Activated CD4-positive, alpha-beta T cell treated with anti-CD3 and anti-CD28 coated beads, Interleukin-2, amount 10 ng/mL, durations not matched to agents 7 days and 5 days (primary cell): Measurements from ENCODE around the gene TRIM6. TPM values are rescaled to one million over a fixed set of nuclear protein-coding genes. Genes with fewer than 3 reads are reported as not detected.

Source experiments
- CTCF ChIA-PET: fragments of 350-600 bp; sonication (Branson Sonifier 250); formaldehyde crosslinking; loops from one replicate; lab custom pipeline; 2021; ENCODE audit warnings: antibody characterized with exemption; lab: Charles Lee
- POLR2A ChIA-PET: fragments of 350-600 bp; sonication (Branson Sonifier 250); formaldehyde crosslinking; loops from one replicate; lab custom pipeline; 2021; ENCODE audit warnings: antibody characterized with exemption; lab: Charles Lee
- DNase-seq: peaks from one replicate; pipeline ENCODE4 v3.0.0-alpha.2; 2020
- H3K27ac Mint-ChIP-seq: one replicate; pipeline ENCODE4 v1.8.0; 2021; ENCODE audit warnings: mild to moderate bottlenecking, moderate library complexity, mixed read lengths
- H3K27me3 Mint-ChIP-seq: one replicate; pipeline ENCODE4 v1.8.0; 2021; ENCODE audit warnings: mixed read lengths
- H3K36me3 Mint-ChIP-seq: one replicate; pipeline ENCODE4 v1.8.0; 2021; ENCODE audit warnings: low read depth, mixed read lengths
- H3K4me1 Mint-ChIP-seq: one replicate; pipeline ENCODE4 v1.8.0; 2021; ENCODE audit warnings: mixed read lengths
- H3K4me3 Mint-ChIP-seq: one replicate; pipeline ENCODE4 v1.8.0; 2021; ENCODE audit warnings: mild to moderate bottlenecking, moderate library complexity, mixed read lengths
- H3K9me3 Mint-ChIP-seq: one replicate; pipeline ENCODE4 v1.8.0; 2021; ENCODE audit warnings: mixed read lengths
- total RNA-seq, 2 experiments: library from RNA; stranded (reverse); gene quantifications; one replicate each; pipeline ENCODE4 v1.2.3, GENCODE V29; 2021

Gene TRIM6
- total RNA-seq, 2 experiments from 2014 or later, result 0.07 to 0.37 TPM

DNA sequence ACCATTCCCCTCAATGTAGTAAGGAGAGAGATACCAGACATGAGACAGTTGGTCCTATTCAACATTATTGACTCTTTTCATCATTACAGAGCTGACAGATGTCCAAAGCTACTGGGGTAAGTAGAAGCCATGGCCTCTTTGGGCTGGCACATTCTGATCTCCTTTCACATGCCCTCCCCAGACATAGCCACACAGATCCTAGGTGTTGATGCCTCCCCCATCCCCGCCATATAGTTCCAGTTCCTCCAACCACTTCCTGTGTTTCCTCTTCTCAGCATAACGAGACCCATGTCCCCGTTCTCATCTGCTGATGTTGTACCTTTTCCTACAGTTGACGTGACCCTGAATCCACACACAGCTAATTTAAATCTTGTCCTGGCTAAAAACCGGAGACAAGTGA lies 14.0 kb downstream of the TRIM6 start:
- Mint-ChIP-seq H3K4me3 (no peak overlapping the region), H3K27me3 (no peaks in the 10 kb centered on the region), H3K9me3 (no peaks in the 10 kb centered on the region), H3K36me3 (no peaks in the 10 kb centered on the region), H3K27ac (no peak overlapping the region), H3K4me1 (peaks cover 15% of the 10 kb centered on the region)
- no peak for DNase-seq
- ChIA-PET POLR2A (no interaction called here), CTCF (interaction anchor here (2.0 kb wide), 1 partner anchor 11 kb away, joined by 5 read pairs; no protein-coding TSS in a partner anchor)

DNA sequence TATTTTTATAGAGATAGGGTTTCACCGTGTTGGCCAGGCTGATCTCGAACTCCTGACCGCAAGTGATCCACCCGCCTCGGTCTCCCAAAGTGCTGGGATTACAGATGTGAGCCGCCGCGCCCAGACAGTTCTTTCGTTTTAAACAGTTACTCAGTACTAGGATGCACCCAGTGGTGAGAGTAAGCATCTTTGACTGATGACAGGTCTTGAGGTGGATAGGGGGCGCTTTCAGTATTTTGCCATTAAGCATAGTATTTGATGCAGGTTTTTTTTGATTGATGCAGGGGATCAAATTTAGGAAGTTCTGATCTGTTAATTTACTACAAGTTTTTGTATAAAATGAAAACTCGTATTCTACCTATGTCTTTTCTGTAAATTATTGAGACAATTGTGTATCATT lies 15.2 kb downstream of the TRIM6 start:
- H3K27ac Mint-ChIP-seq, result no peak overlapping the region
- no peak for DNase-seq
- ChIA-PET CTCF (interaction anchor here (1.3 to 2.0 kb wide), 2 partner anchors 8 to 9 kb away, joined by 3 to 5 read pairs; no protein-coding TSS in a partner anchor), POLR2A (no interaction called here)
- H3K9me3 Mint-ChIP-seq, result no peaks in the 10 kb centered on the region
- H3K27me3 Mint-ChIP-seq, result no peaks in the 10 kb centered on the region
- peaks cover 15% of the 10 kb centered on the region for H3K4me1 Mint-ChIP-seq
- H3K4me3 Mint-ChIP-seq, result no peak overlapping the region
- H3K36me3 Mint-ChIP-seq, result no peaks in the 10 kb centered on the region

DNA sequence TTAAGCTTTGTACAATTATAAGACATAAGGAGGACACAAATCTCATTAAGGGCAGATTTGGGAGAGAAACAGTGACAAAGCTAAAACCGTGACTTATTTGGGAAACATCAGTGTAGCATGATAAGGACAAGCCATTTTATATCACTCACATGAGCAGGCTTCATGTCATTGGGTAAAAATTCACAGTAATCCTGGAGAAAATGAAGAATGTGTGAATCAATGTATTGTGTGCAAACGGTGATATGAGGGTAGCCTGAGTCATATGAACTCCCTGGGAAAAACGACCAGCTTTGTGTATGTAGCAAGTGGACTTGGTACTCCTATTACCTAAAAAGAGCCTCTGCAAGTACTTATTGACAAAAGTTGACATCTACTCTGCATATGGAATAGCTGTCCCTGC lies 22.4 kb downstream of the TRIM6 start:
- ChIA-PET POLR2A (no interaction called here), CTCF (no interaction called here)
- Mint-ChIP-seq H3K27me3 (no peaks in the 10 kb centered on the region), H3K9me3 (no peaks in the 10 kb centered on the region), H3K36me3 (peaks cover 4% of the 10 kb centered on the region), H3K4me1 (peaks cover 5% of the 10 kb centered on the region), H3K27ac (no peak overlapping the region), H3K4me3 (no peak overlapping the region)
- DNase-seq, result no peak

DNA sequence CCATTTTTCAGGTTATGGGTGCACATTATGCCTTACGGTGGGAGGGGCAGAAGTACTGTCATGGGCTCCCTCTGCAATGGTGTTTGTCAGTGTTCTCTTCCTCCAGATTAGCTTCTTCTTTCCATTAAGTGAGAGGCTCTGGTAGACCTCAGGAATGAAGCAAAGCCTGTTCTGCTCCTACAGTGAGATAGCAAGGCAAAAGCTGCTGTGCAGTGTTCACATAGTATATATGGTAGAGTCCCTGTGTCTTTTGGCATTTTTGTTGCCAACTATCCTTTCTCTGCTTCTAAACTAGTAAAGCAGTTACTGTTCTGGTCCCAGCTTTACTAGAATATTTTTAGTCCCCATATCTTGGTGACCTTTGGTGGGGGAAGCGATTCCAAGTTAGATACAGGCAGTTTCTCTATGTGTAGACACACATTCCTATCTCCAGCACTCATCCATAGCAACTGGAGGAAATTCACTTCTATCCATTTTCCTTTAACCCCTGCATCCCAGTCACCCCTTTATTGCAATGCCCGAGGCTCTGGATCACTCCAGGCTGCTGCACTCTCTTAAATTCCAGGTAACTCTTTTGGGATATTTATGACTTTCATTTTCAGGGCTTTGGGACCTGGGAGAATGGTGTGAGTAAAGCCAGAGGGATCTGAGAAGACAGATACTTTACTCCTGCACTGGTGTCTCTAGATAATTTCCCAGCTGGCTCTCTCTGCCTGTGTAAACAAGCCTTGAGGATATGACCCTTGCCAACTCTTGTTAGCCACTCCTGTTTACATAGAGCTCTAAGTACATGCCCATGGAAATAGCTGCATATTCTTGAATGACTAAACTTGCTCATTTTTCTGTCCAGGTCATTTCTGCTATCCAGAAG lies 24.4 kb downstream of the TRIM6 start:
- no peaks in the 10 kb centered on the region for H3K9me3 Mint-ChIP-seq
- POLR2A ChIA-PET, result no interaction called here
- CTCF ChIA-PET, result interaction anchor here (1.5 kb wide), 2 partner anchors 10 to 21 kb away, joined by 3 to 5 read pairs; no protein-coding TSS in a partner anchor
- peaks cover 11% of the 10 kb centered on the region for H3K36me3 Mint-ChIP-seq
- peaks cover 18% of the 10 kb centered on the region for H3K4me1 Mint-ChIP-seq
- no peak for DNase-seq
- no peaks in the 10 kb centered on the region for H3K27me3 Mint-ChIP-seq
- H3K4me3 Mint-ChIP-seq, result no peak overlapping the region
- H3K27ac Mint-ChIP-seq, result no peak overlapping the region

DNA sequence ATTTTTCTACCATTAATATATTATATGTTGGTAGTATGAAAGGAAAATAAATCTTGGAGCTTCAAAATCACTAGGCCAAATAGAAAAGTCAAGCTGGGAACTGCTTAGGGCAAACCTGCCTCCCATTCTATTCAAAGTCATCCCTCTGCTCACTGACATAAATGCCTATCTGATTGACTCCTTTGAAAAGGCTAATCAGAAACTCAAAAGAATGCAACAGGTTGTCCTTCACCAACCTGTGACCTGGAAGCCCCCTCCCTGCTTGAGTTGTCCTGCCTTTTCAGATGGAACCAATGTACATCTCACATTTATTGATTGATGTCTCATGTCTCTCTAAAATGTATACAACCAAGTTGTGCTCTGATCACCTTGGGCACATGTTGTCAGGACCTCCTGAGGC lies 25.1 kb downstream of the TRIM6 start:
- CTCF ChIA-PET, result interaction anchor here (1.5 kb wide), 2 partner anchors 10 to 21 kb away, joined by 3 to 5 read pairs; no protein-coding TSS in a partner anchor

DNA sequence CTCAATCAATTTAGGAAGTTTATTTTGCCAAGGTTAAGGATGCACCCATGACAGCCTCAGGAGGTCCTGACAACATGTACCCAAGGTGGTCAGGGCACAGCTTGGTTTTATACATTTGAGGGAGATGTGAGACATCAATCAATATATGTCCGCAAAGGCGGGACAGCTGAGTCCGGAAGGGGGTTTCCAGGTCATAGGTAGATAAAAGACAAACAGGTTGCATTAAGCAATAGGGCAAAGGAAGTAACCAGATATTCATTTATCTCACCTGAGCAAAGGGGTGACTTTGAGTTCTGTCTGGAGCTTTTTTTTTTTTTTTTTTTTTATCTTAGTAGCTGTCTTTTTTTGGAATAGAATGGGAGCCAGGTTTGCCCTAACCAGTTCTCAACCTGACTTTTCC lies 26.4 kb downstream of the TRIM6 start:
- POLR2A ChIA-PET, result interaction anchor here (0.7 kb wide), 1 partner anchor 49 kb away, joined by 3 read pairs; no protein-coding TSS in a partner anchor
- CTCF ChIA-PET, result interaction anchor here (0.6 kb wide), 1 partner anchor 276 kb away, joined by 3 read pairs; no protein-coding TSS in a partner anchor
- H3K36me3 Mint-ChIP-seq, result peaks cover 26% of the 10 kb centered on the region
- peaks cover 36% of the 10 kb centered on the region for H3K4me1 Mint-ChIP-seq
- H3K9me3 Mint-ChIP-seq, result peaks cover 2% of the 10 kb centered on the region
- DNase-seq, result no peak
- H3K27ac Mint-ChIP-seq, result peak overlapping the region; percentile 60
- H3K4me3 Mint-ChIP-seq, result peak overlapping the region; percentile 33
- H3K27me3 Mint-ChIP-seq, result no peaks in the 10 kb centered on the region

More for the DNA sequence above, 25.1 kb downstream of the TRIM6 start:
- Mint-ChIP-seq H3K4me1 (peaks cover 25% of the 10 kb centered on the region), H3K27me3 (no peaks in the 10 kb centered on the region), H3K9me3 (no peaks in the 10 kb centered on the region), H3K27ac (no peak overlapping the region), H3K36me3 (peaks cover 15% of the 10 kb centered on the region), H3K4me3 (no peak overlapping the region)
- POLR2A ChIA-PET, result no interaction called here
- DNase-seq, result no peak

DNA sequence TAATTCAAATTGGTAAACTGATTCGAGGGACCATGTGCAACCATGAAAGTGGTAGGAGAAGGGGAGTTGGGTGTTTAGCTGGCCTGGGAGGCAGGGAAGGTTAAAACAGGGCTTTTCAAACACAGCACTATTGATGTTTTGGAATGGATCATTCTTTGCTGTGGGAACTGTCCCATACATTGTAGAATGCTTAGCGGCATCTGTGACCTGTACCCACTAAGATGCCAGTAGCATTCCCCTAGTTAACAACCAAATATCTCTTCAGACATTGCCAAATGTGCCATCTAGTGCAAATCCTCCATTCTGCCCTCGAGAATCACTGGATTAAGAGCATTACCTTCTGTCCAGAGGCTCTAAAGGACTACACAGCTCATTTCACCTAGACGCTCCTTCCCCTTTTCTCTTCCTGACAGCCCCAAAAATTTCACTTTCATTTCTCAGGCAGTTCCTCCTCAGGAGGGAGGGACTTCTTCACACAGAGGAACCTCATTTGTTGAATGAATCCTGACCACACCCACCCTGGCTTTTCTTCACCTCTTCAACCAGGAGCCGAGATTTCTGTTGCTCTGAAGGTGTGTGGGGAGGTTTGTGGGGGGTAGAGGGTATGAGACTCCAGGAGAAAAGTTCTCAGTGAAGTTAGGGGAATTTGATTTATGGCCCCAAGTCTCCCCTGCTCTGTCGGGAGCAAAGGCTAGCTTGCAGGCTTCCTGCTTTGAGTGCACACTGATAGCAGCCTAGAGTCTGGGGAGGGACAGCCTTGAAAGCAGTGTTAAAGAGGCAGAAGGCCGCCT lies 28.2 kb downstream of the TRIM6 start, which contains the start of gene TRIM34:
Gene TRIM34 (plus strand): TSS at position 513 of the 791 bp plus-strand sequence. CDS start 7,331 bp downstream, outside the sequence.
- H3K27me3 Mint-ChIP-seq, result no peaks in the 10 kb centered on the region
- peak within 1 kb of the TSS; percentile 96 for H3K4me3 Mint-ChIP-seq
- peak; percentile 88 for DNase-seq
- peaks cover 7% of the 10 kb centered on the region for H3K9me3 Mint-ChIP-seq
- peaks cover 48% of the 10 kb centered on the region for H3K4me1 Mint-ChIP-seq
- H3K27ac Mint-ChIP-seq, result peak within 1 kb of the TSS; percentile 96
- POLR2A ChIA-PET, result interaction anchor here (0.6 kb wide), 2 partner anchors 64 to 1200 kb away, joined by 3 to 6 read pairs; no protein-coding TSS in a partner anchor
- CTCF ChIA-PET, result interaction anchor here (0.9 to 1.7 kb wide), 5 partner anchors 8 to 71 kb away, joined by 3 to 5 read pairs (median 3); partner anchors contain the start of gene TRIM22
- peaks cover 29% of the 10 kb centered on the region for H3K36me3 Mint-ChIP-seq

DNA sequence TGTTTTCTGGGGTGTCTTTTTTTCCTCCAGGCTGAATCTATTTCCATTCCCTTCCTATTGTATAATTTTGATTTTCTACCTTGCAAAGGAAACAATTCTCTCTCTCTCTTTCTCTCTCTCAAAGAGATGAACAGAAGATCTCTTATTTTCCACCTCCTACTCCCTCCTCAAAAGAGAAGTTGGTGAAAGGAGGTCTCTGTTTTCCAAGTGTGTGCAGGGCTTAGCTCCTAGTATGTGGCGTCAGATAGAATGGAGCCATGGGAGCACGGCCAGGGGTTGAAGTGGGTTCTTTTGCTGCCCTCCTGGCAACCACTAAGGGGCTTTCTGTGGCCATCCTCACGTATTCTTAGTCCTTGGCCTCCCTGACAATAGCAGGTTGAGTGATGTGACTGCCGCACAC lies 28.8 kb downstream of the TRIM6 start:
- H3K9me3 Mint-ChIP-seq, result peaks cover 7% of the 10 kb centered on the region
- H3K4me1 Mint-ChIP-seq, result peaks cover 50% of the 10 kb centered on the region
- H3K27ac Mint-ChIP-seq, result peak overlapping the region; percentile 96
- POLR2A ChIA-PET, result no interaction called here
- H3K36me3 Mint-ChIP-seq, result peaks cover 31% of the 10 kb centered on the region
- no peak for DNase-seq
- H3K4me3 Mint-ChIP-seq, result peak overlapping the region; percentile 96
- CTCF ChIA-PET, result interaction anchor here (1.0 to 1.7 kb wide), 3 partner anchors 8 to 64 kb away, joined by 3 to 5 read pairs (median 3); partner anchors contain the start of gene TRIM22
- H3K27me3 Mint-ChIP-seq, result no peaks in the 10 kb centered on the region

DNA sequence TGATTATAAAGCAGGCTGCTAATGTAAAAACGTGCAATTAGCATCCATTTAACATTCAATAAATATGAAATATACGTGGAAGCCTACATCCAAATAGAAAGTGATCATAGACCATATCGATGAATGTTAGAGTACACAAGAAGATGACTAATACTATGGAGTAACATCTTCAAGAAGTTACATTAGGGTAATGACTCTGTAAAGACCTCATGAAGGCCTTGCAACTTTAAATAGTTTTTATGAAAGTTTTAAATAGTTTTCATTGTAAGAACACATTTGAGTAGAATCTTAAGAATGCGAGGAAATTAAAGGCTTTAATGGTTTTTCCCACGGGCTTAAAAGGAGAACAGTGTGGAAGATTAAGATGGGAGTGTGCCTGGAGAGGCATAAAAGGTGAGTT lies 29.8 kb downstream of the TRIM6 start:
- Mint-ChIP-seq H3K27ac (peak overlapping the region; percentile 11), H3K9me3 (peaks cover 7% of the 10 kb centered on the region), H3K36me3 (peaks cover 37% of the 10 kb centered on the region), H3K4me3 (peak overlapping the region; percentile 96), H3K27me3 (no peaks in the 10 kb centered on the region), H3K4me1 (peaks cover 50% of the 10 kb centered on the region)
- DNase-seq, result no peak
- ChIA-PET CTCF (interaction anchor here (0.8 kb wide), 1 partner anchor 11 kb away, joined by 3 read pairs; no protein-coding TSS in a partner anchor), POLR2A (interaction anchor here (0.6 kb wide), 1 partner anchor 73 kb away, joined by 7 read pairs; no protein-coding TSS in a partner anchor)

DNA sequence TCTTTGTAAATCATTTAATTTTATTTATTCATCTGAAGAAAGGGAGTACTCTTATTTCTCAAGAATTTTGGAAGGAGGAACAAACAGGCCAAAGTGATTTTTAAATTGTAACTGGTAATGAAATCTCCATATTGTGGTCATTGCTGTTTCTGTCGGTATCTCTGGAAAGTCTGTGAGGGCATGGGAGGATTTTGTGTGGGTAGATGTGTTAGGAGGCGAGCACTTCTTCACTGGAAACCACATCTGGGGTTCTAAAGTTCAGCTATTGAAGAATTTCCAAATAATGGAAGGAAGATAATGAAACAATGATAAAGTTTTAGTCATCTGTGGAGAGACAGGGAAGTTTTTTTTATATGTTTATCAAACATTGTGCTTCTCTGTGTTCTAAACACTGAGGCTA lies 35.0 kb downstream of the TRIM6 start:
- no peak overlapping the region for H3K27ac Mint-ChIP-seq
- ChIA-PET POLR2A (no interaction called here), CTCF (no interaction called here)
- H3K9me3 Mint-ChIP-seq, result peaks cover 7% of the 10 kb centered on the region
- H3K36me3 Mint-ChIP-seq, result peaks cover 54% of the 10 kb centered on the region
- H3K27me3 Mint-ChIP-seq, result no peaks in the 10 kb centered on the region
- no peak overlapping the region for H3K4me3 Mint-ChIP-seq
- H3K4me1 Mint-ChIP-seq, result peaks cover 30% of the 10 kb centered on the region
- DNase-seq, result no peak

DNA sequence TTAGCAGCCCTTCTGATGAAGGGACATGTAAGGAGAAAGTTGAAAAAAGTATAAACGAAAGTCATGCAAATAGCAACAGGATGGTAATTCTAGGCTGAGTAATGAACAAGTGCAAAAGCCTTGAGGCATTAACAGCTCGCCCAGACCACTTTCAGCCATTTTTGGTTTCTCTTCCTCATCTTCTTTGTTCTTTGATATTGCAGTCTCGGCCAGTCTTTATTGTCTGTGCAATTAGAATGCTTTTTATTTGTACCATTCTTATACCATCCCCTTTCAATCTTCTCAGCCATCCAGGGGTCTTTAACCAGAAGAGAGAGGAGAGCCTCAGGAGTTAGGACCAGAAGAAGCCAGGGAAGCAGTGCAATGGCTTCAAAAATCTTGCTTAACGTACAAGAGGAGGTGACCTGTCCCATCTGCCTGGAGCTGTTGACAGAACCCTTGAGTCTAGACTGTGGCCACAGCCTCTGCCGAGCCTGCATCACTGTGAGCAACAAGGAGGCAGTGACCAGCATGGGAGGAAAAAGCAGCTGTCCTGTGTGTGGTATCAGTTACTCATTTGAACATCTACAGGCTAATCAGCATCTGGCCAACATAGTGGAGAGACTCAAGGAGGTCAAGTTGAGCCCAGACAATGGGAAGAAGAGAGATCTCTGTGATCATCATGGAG lies 35.7 kb downstream of the TRIM6 start:
- POLR2A ChIA-PET, result no interaction called here
- H3K36me3 Mint-ChIP-seq, result peaks cover 54% of the 10 kb centered on the region

DNA sequence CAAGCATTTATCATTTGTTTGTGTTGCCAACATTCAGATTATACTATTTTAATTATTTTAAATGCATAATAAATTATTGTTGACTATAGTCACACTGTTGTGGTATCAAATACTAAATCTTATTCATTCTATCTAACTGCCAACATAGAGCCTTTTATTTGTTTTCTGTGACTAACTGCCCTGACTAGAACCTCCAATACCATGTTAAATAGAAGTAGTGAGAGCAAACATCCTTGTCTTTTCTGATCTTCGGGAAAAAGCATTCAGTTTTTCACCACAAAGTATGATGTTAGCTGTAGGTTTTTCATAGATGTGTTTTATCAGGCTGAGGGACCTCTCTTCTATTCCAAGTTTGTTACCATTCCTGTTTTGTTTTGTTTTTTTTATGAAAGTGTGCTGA lies 43.5 kb downstream of the TRIM6 start:
- H3K4me3 Mint-ChIP-seq, result no peak overlapping the region
- H3K27ac Mint-ChIP-seq, result no peak overlapping the region
- H3K4me1 Mint-ChIP-seq, result peaks cover 7% of the 10 kb centered on the region
- H3K36me3 Mint-ChIP-seq, result peaks cover 63% of the 10 kb centered on the region
- H3K9me3 Mint-ChIP-seq, result peaks cover 3% of the 10 kb centered on the region
- POLR2A ChIA-PET, result no interaction called here
- DNase-seq, result no peak
- H3K27me3 Mint-ChIP-seq, result no peaks in the 10 kb centered on the region
- CTCF ChIA-PET, result interaction anchor here (0.6 kb wide), 1 partner anchor 298 kb away, joined by 3 read pairs; no protein-coding TSS in a partner anchor

More for the DNA sequence above, 35.7 kb downstream of the TRIM6 start:
- no peak for DNase-seq
- peaks cover 25% of the 10 kb centered on the region for H3K4me1 Mint-ChIP-seq
- no peak overlapping the region for H3K4me3 Mint-ChIP-seq
- H3K27me3 Mint-ChIP-seq, result no peaks in the 10 kb centered on the region
- H3K27ac Mint-ChIP-seq, result no peak overlapping the region
- CTCF ChIA-PET, result interaction anchor here (0.9 to 1.2 kb wide), 2 partner anchors 7 to 14 kb away, joined by 3 read pairs; partner anchors contain the start of gene TRIM34
- peaks cover 5% of the 10 kb centered on the region for H3K9me3 Mint-ChIP-seq
